Large intestine (tissue), 3 donors: ENCODE results near the gene CELSR1. TPM values are rescaled to one million over a fixed set of nuclear protein-coding genes. Genes with fewer than 3 reads are reported as not detected.

ENCODE experiments used
- DNase-seq, 2 donors: peaks; one replicate each; pipeline versions ENCODE4 v3.0.0 to v3.0.0-alpha.2; 2013
- H3K27ac ChIP-seq: one replicate; pipeline ENCODE4 v1.5.1; 2013; ENCODE audit warnings: low read length
- H3K27me3 ChIP-seq: 2 replicates; pipeline ENCODE4 v1.6.1; 2013; ENCODE audit warnings: low read length; ENCODE audit not compliant: control insufficient read depth, insufficient read depth
- H3K36me3 ChIP-seq: 2 replicates; pipeline ENCODE4 v1.6.1; 2013; ENCODE audit warnings: low read length; ENCODE audit not compliant: control insufficient read depth, insufficient read depth
- H3K4me1 ChIP-seq: one replicate; pipeline ENCODE4 v1.6.1; 2013; ENCODE audit warnings: low read length; ENCODE audit not compliant: control insufficient read depth, insufficient read depth
- H3K4me3 ChIP-seq: one replicate; pipeline ENCODE4 v1.5.1; 2013; ENCODE audit warnings: low read length
- H3K9me3 ChIP-seq: one replicate; pipeline ENCODE4 v1.6.1; 2013; ENCODE audit warnings: mild to moderate bottlenecking, low read depth, low read length, moderate library complexity; ENCODE audit not compliant: control insufficient read depth
- WGBS: methylation state at CpG from one replicate; pipeline ENCODE4 v1.1.5; 2013; ENCODE audit warnings: low lambda C conversion rate; ENCODE audit not compliant: insufficient coverage; 5-methylcytosine and 5-hydroxymethylcytosine counted together
- polyA plus RNA-seq: library from polyadenylated mRNA; unstranded; fragments of 120-200 nt; gene quantifications from one replicate; pipeline ENCODE4 v1.2.1, GENCODE V29; 2013

The CELSR1 gene
- polyA plus RNA-seq, 1 donor = 5.9 TPM

DNA sequence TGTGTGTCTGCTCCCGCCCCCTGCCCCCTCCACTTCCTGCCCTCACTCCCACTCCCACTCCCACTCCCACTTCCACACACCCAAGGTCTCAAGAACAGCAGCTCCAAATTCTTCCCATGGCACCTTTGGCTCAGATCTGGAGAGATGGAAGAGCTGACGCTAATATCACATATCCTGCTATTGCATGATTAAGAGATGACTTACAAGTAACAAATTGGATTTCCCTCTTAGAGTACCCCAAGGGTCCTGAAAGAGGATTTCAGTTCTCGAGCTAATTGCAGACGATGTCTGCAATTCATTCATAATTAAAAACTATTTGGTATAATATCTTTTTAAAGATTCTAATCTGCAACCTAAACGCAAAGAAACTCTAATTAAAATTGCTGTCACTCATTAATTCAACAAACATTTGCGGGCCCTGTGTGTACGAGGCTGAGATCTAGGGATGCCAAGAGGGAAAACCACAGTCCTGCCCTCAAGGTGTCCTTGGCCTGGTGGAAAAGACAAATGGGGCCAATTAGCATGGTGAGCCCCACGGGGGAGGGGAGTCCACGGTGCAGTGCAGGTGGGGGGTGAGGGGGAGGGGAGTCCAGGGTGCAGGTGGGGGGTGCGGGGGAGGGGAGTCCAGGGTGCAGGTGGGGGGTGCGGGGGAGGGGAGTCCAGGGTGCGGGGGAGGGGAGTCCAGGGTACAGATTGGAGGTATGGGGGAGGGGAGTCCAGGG, 50.3 kb downstream of the CELSR1 start:
- no peaks in the 10 kb centered on the region for H3K36me3 ChIP-seq
- H3K4me1 ChIP-seq = no peaks in the 10 kb centered on the region
- no peak for DNase-seq
- no peaks in the 10 kb centered on the region for H3K9me3 ChIP-seq
- WGBS = 40% methylated on average over 1 of the region's 12 CpGs
- no peak overlapping the region for H3K4me3 ChIP-seq
- H3K27ac ChIP-seq = no peak overlapping the region
- H3K27me3 ChIP-seq = no peaks in the 10 kb centered on the region

DNA sequence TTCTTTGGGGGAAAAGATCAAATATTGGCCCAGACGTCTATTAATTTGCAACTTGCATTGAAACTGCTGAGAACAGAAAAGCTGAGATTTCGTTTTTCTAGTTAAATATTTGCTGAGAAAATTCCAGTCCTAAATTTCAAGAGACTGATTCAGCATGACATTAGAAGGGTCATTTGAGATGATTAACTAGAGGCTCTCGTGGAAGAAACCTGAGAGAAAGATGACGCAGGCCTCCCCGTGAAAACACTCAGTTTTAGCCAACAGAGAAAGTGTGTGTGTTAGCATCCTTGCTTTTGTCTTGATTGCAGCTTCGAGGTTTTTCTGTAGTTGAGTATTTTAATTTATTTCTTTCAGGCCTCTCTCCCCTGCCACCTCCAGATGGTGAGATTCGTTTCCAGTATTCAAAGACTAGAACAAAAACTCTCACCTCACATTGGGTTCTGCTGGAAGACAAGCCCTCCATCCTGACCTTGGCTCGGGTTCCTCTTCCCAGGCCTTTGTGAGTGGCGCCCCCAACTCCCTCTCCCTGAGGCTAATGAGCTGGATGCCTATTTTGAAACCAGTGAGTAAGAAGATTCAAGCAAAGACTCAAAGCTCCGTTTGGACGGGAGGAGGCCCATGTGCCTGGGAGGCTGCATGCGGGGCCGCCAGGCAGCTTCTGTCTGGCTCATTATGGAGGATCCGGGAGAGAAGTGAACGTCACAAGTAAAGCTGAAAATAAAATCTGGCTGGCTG, 52.4 kb downstream of the CELSR1 start:
- Histone ChIP-seq H3K9me3 (no peaks in the 10 kb centered on the region), H3K4me3 (no peak overlapping the region), H3K36me3 (no peaks in the 10 kb centered on the region), H3K27me3 (no peaks in the 10 kb centered on the region), H3K27ac (no peak overlapping the region), H3K4me1 (no peaks in the 10 kb centered on the region)
- WGBS = 65% methylated on average over 3 of the region's 15 CpGs
- DNase-seq = no peak

- WGBS = no CpG with 5 or more reads among the region's 16 CpGs
- H3K4me3 ChIP-seq = no peak overlapping the region
- DNase-seq = no peak
Observed at GRCh38 chr22:46484156-46484860, 53.1 kb downstream of the CELSR1 start.

GRCh38 chr22:46483353-46483752, 54.1 kb downstream of the CELSR1 start:
- H3K27ac ChIP-seq = no peak overlapping the region
- H3K4me1 ChIP-seq = no peaks in the 10 kb centered on the region
- no CpG with 5 or more reads among the region's 4 CpGs for WGBS

More at GRCh38 chr22:46484156-46484860, 53.1 kb downstream of the CELSR1 start:
- Histone ChIP-seq H3K27ac (no peak overlapping the region), H3K27me3 (no peaks in the 10 kb centered on the region), H3K4me1 (no peaks in the 10 kb centered on the region), H3K36me3 (no peaks in the 10 kb centered on the region), H3K9me3 (no peaks in the 10 kb centered on the region)

DNA sequence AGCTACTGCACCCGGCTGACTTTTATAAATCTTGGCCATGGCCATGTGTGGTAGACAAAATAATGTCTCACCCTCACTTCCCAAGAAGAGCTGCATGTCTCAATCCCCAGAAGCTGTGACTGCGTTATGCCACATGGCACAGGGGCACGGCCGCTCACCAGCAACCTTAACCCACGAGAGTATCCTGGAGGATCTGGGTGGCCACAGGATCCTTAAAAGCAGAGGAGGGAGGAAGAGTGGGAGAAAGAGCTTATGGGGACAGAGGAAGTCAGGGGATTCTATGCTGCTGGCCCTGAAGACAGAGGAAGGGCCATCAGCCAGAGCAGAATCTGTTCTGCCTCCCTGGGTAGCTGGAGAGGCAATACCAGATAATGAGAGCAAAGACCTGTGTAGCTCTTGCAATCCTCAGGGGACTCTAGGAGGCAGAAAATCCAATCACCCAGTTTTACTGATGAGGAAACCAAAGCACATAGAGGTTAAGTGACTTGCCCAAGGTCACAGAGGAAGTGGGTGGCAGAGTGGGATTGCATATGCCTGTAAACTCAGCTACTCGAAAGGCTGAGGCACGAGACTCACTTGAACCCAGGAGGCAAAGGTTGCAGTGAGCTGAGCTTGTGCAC, 55.3 kb downstream of the CELSR1 start:
- Histone ChIP-seq H3K9me3 (no peaks in the 10 kb centered on the region), H3K27ac (no peak overlapping the region), H3K36me3 (no peaks in the 10 kb centered on the region), H3K4me1 (no peaks in the 10 kb centered on the region), H3K4me3 (no peak overlapping the region), H3K27me3 (no peaks in the 10 kb centered on the region)
- no peak for DNase-seq
- no CpG with 5 or more reads among the region's 7 CpGs for WGBS

More at GRCh38 chr22:46483353-46483752, 54.1 kb downstream of the CELSR1 start:
- H3K4me3 ChIP-seq = no peak overlapping the region
- H3K9me3 ChIP-seq = no peaks in the 10 kb centered on the region
- no peaks in the 10 kb centered on the region for H3K27me3 ChIP-seq
- no peaks in the 10 kb centered on the region for H3K36me3 ChIP-seq
- DNase-seq = no peak

DNA sequence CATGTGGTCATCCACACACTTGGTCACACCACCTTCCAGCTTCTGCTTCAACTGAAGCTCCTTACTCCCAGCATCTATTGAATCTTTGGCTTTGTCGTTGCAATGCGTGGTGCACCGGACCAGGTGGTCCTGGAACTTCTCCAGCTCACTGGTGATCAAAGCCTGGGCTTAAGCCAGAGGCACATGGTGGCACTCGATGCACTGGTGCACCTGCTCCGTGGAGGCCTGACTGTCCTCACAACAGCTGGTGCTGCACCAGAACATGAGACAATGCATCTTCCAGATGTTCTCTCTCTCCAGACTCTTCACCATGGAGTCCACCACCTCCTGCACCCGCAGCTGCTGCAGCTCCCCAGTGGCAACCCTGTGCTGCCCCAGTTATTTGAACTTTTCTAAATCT, 56.0 kb downstream of the CELSR1 start:
- Histone ChIP-seq H3K27me3 (no peaks in the 10 kb centered on the region), H3K27ac (no peak overlapping the region), H3K36me3 (no peaks in the 10 kb centered on the region), H3K4me3 (no peak overlapping the region), H3K9me3 (no peaks in the 10 kb centered on the region), H3K4me1 (no peaks in the 10 kb centered on the region)
- no peak for DNase-seq
- 100% methylated on average over 1 of the region's 6 CpGs for WGBS

DNA sequence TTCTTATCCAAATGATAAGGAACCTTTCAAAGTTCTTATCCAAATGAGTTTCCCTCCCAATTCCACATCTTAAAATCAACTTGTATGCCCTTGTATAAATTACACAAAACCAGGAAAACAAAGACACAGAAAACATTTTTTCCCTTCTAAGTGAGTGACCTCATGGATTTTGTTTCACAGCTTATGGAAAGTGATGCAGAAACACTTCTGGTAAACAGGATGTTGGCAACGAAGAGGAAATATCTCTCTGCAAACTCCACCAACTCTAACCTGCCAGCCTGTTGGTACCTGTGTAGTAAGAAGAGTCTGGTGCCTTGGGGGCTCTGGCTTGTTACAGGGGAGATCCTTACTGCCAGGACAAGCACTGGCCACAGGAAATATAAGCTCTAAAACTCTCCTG, 57.0 kb downstream of the CELSR1 start:
- no peaks in the 10 kb centered on the region for H3K9me3 ChIP-seq
- H3K4me1 ChIP-seq = no peaks in the 10 kb centered on the region
- H3K27ac ChIP-seq = no peak overlapping the region
- H3K27me3 ChIP-seq = no peaks in the 10 kb centered on the region
- H3K4me3 ChIP-seq = no peak overlapping the region
- no peaks in the 10 kb centered on the region for H3K36me3 ChIP-seq
- no CpG with 5 or more reads among the region's 1 CpG for WGBS
- no peak for DNase-seq

DNA sequence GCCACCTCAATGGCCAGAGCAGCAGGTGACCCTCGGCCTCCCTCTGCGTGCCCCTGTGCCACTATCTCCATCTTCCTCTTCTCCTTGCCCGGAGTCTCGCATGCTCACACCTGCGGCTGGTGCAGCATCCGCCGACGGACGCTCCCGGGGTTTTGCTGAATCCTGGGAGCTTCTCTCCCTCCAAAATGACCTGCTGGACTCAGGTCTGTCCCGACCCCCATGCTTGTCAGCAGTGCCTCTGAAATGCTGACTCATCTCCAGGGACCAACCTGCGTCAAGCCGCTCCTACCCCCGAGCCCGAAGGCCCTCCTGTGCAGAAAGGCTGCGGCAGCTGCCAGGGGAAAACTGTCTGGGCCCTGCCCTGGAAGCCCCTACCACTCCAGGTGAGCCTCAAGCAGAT, 58.4 kb downstream of the CELSR1 start:
- Histone ChIP-seq H3K9me3 (no peaks in the 10 kb centered on the region), H3K27me3 (no peaks in the 10 kb centered on the region), H3K4me3 (no peak overlapping the region), H3K27ac (no peak overlapping the region), H3K36me3 (no peaks in the 10 kb centered on the region), H3K4me1 (no peaks in the 10 kb centered on the region)
- 93% methylated on average over 3 of the region's 16 CpGs for WGBS
- DNase-seq = no peak

- no peak for DNase-seq
- Histone ChIP-seq H3K36me3 (no peaks in the 10 kb centered on the region), H3K27ac (no peak overlapping the region), H3K27me3 (no peaks in the 10 kb centered on the region), H3K9me3 (no peaks in the 10 kb centered on the region), H3K4me1 (no peaks in the 10 kb centered on the region), H3K4me3 (no peak overlapping the region)
- no CpG with 5 or more reads among the region's 17 CpGs for WGBS
Observed at GRCh38 chr22:46478083-46478551, 59.3 kb downstream of the CELSR1 start.

DNA sequence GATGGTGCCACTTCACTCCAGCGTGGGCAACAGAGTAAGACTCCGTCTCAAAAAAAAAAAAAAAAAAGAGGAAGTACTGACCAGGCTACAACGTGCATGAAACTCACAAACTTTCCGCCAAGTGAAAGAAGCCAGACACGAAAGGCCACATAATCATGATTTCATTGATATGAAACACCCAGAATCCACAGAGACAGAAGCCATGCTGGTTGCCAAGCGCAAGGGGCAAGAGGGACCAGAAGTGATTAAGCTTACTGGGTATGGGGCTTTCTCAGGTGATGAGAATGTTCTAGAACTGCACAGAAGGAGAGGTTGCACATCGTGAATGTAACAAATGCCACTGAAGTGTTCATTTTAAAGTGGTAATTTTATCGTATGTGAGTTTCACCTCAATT, 60.9 kb downstream of the CELSR1 start:
- Histone ChIP-seq H3K27ac (no peak overlapping the region), H3K27me3 (no peaks in the 10 kb centered on the region), H3K4me3 (no peak overlapping the region), H3K4me1 (no peaks in the 10 kb centered on the region), H3K36me3 (no peaks in the 10 kb centered on the region), H3K9me3 (no peaks in the 10 kb centered on the region)
- WGBS = 86% methylated on average over 4 of the region's 8 CpGs
- DNase-seq = no peak
